Kidney glomerular epithelial cell (primary cell): Measurements from ENCODE around the gene CAPN3.
A peak's percentile ranks its signal among the peaks of the same experiment; 100 is the strongest.
"Not testable (repeated sequence)": the region's sequence is repeated elsewhere in the genome, so short reads cannot be mapped to it uniquely, and the experiment has no call there.

Experiments used
- DNase-seq: peaks from one replicate; lab custom pipeline; 2025; lab: John Stamatoyannopoulos, UW

Gene CAPN3

DNA sequence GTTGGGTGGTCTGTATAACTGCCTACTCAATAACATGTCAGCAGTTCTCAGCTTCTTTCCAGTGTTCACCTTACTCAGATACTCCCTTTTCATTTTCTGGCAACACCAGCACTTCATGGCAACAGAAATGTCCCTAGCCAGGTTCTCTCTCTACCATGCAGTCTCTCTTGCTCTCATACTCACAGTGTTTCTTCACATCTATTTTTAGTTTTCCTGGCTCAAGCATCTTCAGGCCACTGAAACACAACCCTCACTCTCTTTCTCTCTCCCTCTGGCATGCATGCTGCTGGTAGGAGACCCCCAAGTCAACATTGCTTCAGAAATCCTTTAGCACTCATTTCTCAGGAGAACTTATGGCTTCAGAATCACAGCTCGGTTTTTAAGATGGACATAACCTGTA is at the start of gene CAPN3:
Gene CAPN3 (plus strand): TSS at position 253 of the 400 bp plus-strand sequence. CDS start 305 bp downstream, outside the sequence.
- no peak for DNase-seq

DNA sequence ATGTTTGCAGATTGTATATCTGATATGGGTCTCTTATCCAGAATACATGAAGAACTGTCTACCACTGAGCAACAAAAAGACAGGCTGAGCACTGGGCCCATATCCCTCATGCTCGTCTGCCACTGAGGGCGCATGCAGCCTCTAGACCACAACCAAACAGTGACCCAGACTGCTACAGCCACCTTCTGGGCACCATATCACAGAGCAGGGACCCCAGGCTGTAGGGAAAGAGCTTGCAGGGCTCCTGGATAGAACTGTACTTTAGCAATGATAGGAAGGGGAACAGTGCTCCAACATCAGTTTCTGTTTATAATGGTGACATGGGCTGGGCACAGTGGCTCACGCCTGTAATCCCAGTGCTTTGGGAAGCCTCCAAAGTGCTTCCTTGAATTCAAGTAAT is 45.8 kb upstream of the CAPN3 start:
- DNase-seq: no peak

DNA sequence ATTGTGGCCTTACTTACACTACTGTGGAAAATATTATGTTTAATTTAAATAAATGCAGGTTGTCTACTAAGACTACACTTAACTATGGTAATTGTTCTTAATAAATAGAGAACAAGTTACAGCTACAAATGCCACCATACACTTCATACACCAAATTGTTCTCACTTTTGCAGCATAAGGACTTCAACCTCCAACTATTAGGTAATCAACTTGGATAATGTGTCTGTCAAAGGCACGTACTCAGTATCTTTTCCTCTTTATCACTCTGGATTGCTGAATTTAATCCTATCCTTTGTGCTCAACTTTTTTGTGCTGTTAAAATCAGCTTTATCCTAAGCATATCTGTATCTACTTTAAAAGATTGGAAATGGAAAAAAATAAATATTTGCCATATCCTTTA is 44.5 kb upstream of the CAPN3 start:
- DNase-seq: no peak

DNA sequence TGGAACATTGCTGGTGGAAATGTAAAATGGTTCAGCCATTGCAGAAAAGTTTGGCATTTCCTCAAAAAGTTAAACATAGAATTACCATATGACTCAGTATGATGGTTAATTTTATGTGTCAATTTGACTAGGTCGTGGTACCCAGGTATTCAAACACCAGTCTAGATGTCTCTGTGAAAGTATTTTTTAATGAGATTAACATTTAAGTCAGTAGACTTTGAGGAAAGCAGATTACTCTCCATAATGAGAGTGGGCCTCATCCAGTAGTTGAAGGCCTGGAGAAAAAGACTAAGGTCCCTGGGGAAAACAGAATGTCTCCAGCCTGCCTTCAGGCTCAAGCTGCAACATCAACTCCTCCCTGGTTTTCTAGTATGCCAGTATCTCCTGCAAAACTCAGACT is 43.8 kb upstream of the CAPN3 start:
- DNase-seq: no peak

DNA sequence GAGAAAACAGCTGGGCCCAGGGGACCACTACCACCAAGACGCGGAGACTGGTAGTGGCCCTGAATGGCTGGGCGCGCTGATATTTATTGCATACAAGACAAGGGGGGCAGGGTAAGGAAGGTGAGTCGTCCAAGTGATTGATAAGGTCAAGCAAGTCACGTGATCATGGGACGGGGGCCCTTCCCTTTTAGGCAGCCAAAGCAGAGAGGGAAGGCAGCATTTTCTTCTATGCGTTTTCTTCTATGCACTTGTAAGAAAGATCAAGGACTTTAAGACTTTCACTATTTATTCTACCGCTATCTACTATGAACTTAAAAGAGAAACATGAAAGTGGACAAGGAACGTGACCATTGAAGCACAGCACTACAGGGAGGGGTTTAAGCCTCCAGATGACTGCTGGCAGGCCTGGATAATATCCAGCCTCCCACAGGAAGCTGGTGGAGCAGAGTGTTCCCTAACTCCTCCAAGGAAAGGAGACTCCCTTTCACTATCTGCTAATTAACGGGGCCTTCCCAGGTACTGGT is 43.0 kb upstream of the CAPN3 start:
- DNase-seq: not testable (repeated sequence)

DNA sequence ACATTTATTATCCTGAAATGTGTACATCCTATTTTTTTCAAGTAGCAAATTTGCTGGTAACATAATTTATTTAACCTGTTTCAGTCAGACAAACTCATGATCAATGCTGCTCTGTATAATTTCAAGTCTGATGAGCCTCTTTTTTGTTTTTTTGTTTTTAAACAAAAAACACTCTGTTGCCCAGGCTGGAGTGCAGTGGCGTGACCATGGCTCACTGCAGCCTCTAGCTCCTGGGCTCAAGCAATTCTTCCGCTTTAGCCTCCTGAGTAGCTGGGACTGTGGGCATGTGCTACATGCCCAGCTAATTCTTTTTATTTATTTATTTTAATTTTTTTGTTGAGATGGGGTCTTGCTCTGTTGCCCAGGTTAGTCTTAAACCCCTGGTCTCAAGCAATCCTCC is 40.1 kb upstream of the CAPN3 start:
- DNase-seq: no peak

DNA sequence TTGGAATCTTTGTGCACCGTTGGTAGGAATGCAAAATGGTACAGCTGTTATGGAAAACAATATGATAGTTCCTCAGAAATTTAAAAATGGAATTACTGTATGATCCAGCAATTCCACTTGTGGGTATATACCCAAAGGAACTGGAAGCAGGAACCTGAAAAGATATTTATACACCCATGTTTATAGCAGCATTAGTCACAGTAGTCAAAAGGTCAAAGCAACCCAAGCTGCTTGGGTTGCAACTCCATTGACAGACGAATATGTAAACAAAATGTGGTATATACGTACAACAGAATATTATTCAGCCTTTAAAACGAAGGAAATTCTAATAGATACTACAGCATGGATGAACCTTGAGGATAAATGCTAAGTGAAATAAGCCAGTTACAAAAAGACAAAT is 35.0 kb upstream of the CAPN3 start:
- no peak for DNase-seq

DNA sequence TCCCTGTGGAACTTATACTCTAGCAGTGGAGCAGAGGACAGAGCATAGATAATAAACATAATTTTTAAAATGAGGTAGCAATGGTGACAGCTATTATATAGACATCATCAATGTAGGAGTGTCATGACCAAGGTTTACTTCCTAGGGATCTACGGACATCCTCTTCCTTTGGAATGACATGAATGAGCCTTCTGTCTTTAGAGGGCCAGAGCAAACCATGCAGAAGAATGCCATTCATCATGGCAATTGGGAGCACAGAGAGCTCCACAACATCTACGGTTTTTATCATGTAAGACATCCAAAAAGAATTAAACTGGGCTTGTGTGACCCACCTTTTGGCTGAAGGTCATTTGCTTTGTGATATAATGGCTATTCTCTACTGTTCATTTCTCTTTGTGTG is 30.1 kb upstream of the CAPN3 start:
- no peak for DNase-seq

DNA sequence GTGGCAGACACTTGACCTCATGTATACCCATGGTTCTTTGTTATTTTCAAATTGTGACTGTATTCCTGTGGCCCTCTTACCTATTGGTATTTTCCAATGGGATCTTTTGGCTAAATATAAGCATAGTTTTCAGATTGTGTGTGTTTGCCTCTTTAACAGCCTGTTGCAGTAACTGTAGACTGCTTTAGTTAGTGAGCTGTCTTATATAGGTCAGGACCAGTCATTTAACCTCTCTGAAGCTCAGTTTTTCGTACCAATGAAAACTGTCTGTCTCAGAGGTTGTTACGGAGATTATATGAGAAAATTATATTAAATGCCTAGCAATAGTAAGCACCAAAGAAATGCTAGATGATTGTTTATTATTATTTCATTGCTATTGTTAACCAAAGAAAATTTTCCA is 29.3 kb upstream of the CAPN3 start:
- no peak for DNase-seq

DNA sequence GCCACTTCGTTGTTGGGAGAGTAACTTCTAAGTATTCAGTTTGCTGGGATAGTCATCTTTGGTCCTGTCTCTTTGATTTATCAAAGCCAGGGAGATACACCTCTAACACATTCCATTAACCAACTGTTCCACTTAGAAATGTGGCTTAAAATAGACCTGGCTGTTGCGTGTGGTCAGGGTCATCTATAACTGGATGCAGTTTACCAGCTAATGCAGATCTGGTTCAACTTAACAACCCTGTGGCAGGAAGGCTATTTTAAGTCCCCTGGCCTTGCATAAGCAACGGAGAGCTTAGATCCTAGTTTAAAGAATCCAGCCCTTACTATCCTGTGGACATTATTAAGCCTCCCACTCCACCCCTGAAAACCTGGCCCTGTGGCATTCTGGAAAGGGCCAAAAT is 28.1 kb upstream of the CAPN3 start:
- DNase-seq: no peak

DNA sequence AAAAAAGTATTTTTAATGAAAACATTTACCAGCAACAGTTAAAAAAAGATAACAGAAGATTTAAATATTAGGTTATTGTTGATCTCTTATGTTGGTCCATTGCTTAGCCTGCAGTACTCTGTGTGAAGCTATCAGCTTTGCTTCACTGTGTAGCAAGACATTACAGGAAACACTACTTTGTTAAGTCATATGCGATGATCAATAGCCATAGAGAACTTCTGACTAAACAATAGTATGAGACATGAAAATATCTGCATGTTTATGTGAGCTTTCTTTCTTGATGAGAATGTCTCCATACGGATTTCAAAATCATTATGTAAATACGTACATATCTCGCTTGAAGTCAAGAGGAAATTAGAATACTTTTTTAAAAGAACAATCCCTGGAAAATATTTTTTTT is 27.0 kb upstream of the CAPN3 start:
- no peak for DNase-seq

DNA sequence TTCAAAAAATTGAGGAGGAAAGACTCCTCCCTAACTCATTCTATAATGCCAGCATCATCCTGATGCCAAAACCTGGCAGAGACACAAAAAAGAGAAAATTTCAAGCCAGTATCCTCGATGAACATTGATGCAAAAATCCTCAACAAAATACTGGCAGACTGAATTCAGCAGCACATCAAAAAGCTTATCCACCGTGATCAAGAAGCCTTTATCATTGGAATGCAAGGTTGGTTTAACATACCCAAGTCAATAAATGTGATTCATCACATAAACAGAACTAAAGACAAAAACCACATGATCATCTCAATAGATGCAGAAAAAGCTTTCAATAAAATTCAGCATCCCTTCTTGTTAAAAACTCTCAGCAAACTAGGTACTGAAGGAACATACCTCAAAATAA is 24.2 kb upstream of the CAPN3 start:
- DNase-seq: no peak

DNA sequence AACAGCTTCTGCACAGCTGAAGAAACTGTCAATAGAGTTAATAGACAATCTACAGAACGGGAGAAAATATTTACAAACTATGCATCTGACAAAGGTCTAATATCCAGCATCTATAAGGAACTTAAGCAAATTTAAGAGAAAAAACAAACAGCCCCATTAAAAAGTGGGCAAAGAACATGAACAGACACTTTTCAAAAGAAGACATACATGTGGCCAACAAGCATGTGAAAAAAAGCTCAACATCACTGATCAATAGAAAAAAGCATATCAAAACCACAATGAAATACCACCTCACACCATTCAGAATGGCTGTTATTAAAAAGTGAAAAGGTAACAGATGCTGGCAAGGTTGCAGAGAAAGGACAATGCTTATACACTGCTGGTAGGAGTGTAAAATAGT is 22.7 kb upstream of the CAPN3 start:
- not testable (repeated sequence) for DNase-seq

DNA sequence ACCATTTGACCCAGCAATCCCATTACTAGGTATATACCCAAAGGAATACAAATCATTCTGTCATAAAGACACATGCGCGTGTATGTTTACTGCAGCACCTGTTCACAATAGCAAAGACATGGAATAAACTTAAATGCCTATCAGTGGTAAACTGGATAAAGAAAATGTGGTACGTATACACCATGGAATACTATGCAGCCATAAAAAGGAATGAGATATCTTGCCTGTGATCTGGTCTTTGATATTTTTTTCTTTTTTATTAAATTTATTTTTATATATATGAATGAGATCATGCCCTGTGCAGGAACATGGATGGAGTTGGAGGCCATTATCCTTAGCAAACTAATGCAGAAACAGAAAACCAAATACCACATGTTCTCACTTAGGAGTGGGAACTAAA is 22.2 kb upstream of the CAPN3 start:
- DNase-seq: not testable (repeated sequence)

DNA sequence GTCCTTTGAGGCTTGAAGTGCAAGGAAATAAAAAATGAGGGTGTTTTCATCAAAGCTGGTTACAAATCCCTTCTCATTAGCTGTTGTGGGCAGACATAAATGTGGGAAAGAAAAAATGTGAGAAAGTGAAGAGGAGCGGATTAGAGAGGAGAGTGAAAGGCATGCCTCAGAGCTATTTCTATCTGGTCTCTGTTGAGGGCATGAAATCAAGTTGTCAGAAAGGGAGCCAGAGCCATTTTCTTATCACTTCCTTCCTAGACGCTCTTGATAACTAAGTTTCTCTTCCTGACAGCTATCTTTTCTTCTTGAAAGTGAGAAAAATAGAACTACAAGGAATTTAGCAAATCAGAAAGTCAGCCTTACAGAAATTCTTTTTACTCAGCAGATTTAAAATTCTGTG is 20.8 kb upstream of the CAPN3 start:
- DNase-seq: no peak

DNA sequence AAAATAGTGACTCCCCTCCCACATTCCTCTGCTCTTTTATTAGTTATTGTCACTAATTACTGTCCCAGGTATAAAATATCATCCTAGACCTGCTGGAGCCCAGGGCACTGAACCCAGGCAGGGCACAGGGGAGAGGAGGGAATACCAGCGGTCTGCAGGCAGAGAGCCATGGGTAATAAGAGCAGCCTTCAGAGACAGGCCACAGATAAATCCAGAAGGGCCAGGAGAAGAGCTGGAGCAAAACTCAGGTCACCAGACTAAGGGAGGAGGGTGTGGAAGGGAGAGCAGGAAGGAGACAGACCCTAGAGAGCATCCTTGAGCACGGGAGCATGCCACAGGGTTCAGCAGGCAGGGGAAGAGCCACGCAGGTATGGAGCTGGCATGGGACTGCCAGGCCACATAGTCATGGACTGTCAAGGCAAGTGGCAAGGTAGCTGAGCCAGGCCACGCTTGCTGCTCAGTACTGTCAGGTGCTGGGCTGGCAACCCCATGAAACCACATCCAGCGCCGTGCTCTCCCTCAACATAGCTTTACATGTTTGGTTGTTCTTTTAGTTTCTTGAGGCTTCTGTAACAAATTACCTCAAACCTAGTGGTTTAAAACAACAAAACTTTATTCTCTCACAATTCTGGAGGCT is 15.6 kb upstream of the CAPN3 start:
- DNase-seq: no peak

DNA sequence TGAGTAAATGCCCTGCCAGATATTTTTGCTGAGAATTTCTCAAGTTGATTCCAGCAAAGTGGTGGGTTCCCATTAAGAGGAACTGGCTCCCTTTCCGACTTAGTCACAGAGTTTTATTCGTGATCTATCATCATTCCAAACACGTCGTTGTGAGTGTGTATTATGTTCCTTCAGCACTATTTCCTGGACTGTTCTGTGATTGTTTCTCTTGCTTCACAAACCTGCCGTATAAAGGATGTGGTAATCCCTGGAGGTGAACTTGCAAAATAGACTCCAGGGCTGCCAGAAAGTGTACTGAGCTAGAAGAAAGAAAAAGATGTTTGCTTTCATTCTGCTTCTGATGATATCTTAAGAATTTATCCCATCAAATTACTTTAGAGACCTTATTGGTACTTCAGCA is 14.5 kb upstream of the CAPN3 start:
- DNase-seq: peak; percentile 6

DNA sequence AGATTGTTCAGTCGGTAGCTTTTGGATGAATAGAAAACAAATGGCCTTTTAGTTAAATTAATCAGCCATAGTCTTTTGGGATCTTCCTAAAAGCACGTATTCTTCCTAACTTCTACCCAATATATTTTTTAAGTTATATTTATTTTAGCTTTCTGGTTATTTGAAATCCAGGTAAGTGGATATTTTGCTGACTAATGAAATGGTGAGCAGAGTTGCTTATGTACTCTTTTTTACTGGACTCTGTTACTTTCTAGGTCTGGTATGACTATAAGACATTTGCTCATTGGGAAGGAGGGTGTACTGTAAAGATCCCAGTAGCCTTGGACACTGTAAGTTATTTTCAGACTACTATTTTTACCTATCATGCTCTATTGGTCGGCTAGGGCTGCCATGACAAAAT is 13.8 kb upstream of the CAPN3 start:
- DNase-seq: no peak

DNA sequence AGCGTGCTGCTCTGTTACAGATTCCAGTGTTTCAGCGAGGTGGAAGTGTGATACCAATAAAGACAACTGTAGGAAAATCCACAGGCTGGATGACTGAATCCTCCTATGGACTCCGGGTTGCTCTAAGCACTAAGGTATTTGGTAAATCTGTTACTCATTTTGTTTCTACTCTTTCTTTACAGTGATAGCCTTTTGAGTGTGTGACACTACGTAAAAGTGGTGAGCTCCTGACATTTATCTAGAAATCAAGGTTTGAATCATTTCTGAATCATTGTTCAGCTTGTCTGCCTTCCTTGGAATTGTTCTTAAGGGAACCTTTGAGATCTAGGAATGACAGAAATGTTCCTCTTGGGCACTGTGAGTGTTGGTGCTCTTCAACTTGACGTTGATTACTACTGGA is 11.2 kb upstream of the CAPN3 start:
- DNase-seq: no peak

DNA sequence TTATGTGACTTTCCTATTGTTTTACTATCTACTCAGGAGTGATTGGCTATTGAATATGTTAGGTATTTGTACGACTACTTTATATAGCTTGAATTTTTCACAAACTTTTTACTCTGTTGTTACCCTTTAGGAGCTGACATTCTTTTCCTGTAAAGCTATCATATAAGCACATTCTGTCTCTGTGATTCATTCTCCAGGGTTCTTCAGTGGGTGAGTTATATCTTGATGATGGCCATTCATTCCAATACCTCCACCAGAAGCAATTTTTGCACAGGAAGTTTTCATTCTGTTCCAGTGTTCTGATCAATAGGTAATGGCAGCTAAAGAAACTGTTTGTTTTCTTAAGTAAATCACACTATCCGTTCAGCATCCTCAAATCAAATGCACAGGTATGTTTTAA is 10.1 kb upstream of the CAPN3 start:
- DNase-seq: no peak

DNA sequence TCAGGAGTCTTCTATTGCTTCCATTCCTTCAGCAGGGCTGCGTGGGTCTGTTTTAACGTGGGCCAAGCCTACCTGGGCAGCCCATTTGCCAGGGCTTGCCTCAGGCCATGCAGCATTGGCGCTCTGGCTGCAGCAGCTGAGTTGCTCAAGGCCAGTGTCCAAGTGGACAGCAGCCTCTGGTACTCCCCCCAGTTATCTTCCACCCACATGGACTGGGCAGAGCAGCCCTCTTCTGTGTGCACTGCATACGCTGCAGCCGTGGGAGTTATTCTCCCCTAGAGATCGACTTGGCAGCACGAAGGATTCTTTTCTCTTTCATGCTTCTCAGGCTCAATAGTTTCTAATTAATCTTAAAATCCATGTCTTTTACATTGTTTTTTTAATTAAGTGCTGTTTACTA is 6.9 kb upstream of the CAPN3 start:
- no peak for DNase-seq

DNA sequence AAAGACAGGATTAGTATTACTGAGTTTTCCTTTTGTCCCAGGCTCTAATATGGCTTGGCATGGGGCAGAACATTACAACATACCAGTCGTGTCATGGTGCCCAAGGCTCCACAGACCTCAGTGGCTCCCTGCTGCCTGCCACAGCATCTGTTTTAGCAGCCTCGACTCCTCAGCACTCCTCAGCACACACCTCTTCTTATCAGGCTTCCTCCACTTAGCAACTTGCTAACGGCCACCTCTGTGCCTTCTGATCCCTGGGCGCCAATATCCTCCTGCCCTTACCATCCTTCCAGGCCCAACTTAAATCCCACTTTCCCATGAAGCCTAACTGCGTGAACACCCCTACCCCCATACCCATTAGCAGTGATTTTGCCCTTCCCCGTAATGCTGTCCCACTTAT is 6.2 kb upstream of the CAPN3 start:
- DNase-seq: no peak

DNA sequence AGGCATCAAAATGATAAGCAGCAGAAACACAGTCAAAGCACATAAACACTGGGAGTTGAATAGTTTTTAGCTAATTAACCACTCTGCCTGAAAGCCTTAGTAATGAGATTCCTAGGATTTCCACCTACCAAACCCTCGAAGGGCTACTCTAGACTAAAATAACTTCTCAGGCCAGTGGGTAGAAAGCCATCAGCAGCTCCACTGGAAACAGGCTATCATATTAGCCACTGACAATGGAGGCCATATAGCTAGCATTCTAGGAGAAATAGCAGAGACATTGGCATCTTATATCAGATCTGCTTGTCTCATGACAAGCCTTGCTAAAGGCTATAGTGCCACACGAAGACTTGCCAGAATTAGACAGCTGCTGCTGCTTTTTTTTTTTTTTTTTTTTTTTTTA is 4.5 kb upstream of the CAPN3 start:
- no peak for DNase-seq

DNA sequence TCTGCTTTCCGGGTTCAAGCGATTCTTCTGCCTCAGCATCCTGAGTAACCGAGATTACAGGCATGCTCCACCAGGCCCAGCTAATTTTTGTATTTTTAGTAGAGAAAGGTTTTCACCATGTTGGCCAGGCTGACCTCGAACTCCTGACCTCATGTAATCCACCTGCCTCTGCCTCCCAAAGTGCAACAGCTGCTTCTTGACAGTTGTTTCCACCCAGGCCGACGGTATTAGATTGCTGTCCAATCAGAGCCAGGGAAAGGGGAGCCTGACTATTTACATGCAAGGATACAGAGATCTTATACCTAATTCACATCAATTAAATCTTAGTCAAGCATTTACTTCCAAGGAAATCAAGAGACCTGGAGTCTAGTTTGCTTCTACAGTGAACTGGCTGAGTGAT is 4.0 kb upstream of the CAPN3 start:
- DNase-seq: no peak

DNA sequence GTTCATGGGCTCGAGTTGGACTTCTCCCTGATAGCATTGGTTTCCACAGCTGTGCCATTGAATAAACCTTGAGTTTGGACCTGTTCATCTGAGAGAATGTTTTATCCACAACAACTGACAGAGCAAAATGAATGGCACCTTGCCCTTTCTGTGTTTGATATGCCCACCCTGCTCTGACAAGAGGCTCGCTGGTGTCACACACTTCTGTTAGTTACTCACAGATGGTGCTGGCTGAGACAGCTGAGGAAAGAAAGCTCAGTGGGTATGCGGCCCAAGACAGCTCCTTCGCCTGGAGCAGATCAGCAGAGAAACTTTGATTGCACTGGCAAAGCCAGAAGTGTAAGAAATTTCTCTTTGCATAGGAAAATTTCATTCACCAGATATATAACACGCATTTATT is 2.5 kb upstream of the CAPN3 start:
- DNase-seq: no peak
